ENCODE results near the gene TNIP3. TPM values are rescaled to one million over a fixed set of nuclear protein-coding genes. Genes with fewer than 3 reads are reported as not detected.
"Not testable (repeated sequence)": the region's sequence is repeated elsewhere in the genome, so short reads cannot be mapped to it uniquely, and the experiment has no call there.

The TNIP3 gene
- total RNA-seq, 5 donors from 2014 or later (not counting 1 experiment from before 2014, with no cell fraction given) = 1.2 to 2.0 (median 1.2) TPM

- H3K9me3 ChIP-seq; H3K36me3 Mint-ChIP-seq; H3K27ac Mint-ChIP-seq; H3K4me3 ChIP-seq (ENCODE audit: control insufficient read depth in 1 of 2, extremely low read depth in 1 of 2, low read length in 1 of 2); DNase-seq; H3K27ac ChIP-seq (ENCODE audit: low read length); H3K9me3 Mint-ChIP-seq; H3K27me3 ChIP-seq (replicated peaks in 1 of 2; ENCODE audit: control insufficient read depth in 2 of 2, extremely low read depth in 1 of 2, insufficient read depth in 2 of 2, low read length in 1 of 2); POLR2A ChIA-PET; H3K27me3 Mint-ChIP-seq; H3K36me3 ChIP-seq (ENCODE audit: control insufficient read depth in 2 of 2, extremely low read depth in 1 of 2, insufficient read depth in 1 of 2, low read length in 1 of 2); H3K4me3 Mint-ChIP-seq; CTCF ChIA-PET; ATAC-seq (replicated peaks in 1 of 4): not testable (repeated sequence)
- peaks cover 3 to 25% of the 10 kb centered on the region in 2 experiments for H3K4me1 ChIP-seq (ENCODE audit: control insufficient read depth in 1 of 2, extremely low read depth in 1 of 2, insufficient read depth in 2 of 2, low read length in 2 of 2)
- H3K4me1 Mint-ChIP-seq = peaks cover 43 to 54% (median 47%) of the 10 kb centered on the region in 3 donors
- WGBS (ENCODE audit: insufficient coverage) = no CpG with 5 or more reads among the region's 3 CpGs
Observed at GRCh38 chr4:121171477-121171876, 7.4 kb upstream of the TNIP3 start.

GRCh38 chr4:121168446-121169281 lies 4.5 kb upstream of the TNIP3 start:
- Histone ChIP-seq H3K27me3 (replicated peaks in 1 of 2; ENCODE audit: control insufficient read depth in 2 of 2, extremely low read depth in 1 of 2, insufficient read depth in 2 of 2, low read length in 1 of 2) (no peaks in the 10 kb centered on the region), H3K27ac (ENCODE audit: low read length) (no peak overlapping the region), H3K36me3 (ENCODE audit: control insufficient read depth in 2 of 2, extremely low read depth in 1 of 2, insufficient read depth in 1 of 2, low read length in 1 of 2) (no peaks in the 10 kb centered on the region), H3K4me1 (ENCODE audit: control insufficient read depth in 1 of 2, extremely low read depth in 1 of 2, insufficient read depth in 2 of 2, low read length in 2 of 2) (peaks cover 8 to 37% of the 10 kb centered on the region in 2 experiments), H3K4me3 (ENCODE audit: control insufficient read depth in 1 of 2, extremely low read depth in 1 of 2, low read length in 1 of 2) (no peak overlapping the region), H3K9me3 (no peaks in the 10 kb centered on the region)
- Mint-ChIP-seq H3K36me3 (no peaks in the 10 kb centered on the region), H3K9me3 (no peaks in the 10 kb centered on the region), H3K27me3 (no peaks in the 10 kb centered on the region), H3K4me1 (peaks cover 43 to 59% (median 51%) of the 10 kb centered on the region in 3 donors), H3K4me3 (no peak overlapping the region), H3K27ac (peak overlapping the region in 1 of 2 donors; percentile 5)
- ChIA-PET CTCF (no interaction called here), POLR2A (no interaction called here)
- ATAC-seq (replicated peaks in 1 of 4) (no peak), DNase-seq (no peak)
- no CpG with 5 or more reads among the region's 6 CpGs for WGBS (ENCODE audit: insufficient coverage)

- no peak for ATAC-seq (replicated peaks in 1 of 4)
- CTCF ChIA-PET = interaction anchor here (1.4 to 1.7 kb wide), 2 partner anchors 11 to 84 kb away, joined by 3 read pairs; no protein-coding TSS in a partner anchor
- peaks cover 37 to 52% (median 43%) of the 10 kb centered on the region in 3 donors for H3K4me1 Mint-ChIP-seq
Observed at GRCh38 chr4:121166976-121167375, 2.9 kb upstream of the TNIP3 start.

GRCh38 chr4:121165206-121165605 lies 1.1 kb upstream of the TNIP3 start:
- DNase-seq = no peak
- H3K36me3 ChIP-seq (ENCODE audit: control insufficient read depth in 2 of 2, extremely low read depth in 1 of 2, insufficient read depth in 1 of 2, low read length in 1 of 2) = no peaks in the 10 kb centered on the region
- peak overlapping the region in 2 of 3 donors; percentile 1 to 63 for H3K4me3 Mint-ChIP-seq
- H3K4me1 ChIP-seq (ENCODE audit: control insufficient read depth in 1 of 2, extremely low read depth in 1 of 2, insufficient read depth in 2 of 2, low read length in 2 of 2) = peaks cover 8 to 31% of the 10 kb centered on the region in 2 experiments
- ChIA-PET CTCF (interaction anchor here in 1 of 2 donors (1.0 kb wide), 1 partner anchor 11 kb away, joined by 4 read pairs; no protein-coding TSS in a partner anchor), POLR2A (interaction anchor here in 1 of 2 donors (0.6 kb wide), 1 partner anchor 811 kb away, joined by 3 read pairs; no protein-coding TSS in a partner anchor)
- H3K27me3 ChIP-seq (replicated peaks in 1 of 2; ENCODE audit: control insufficient read depth in 2 of 2, extremely low read depth in 1 of 2, insufficient read depth in 2 of 2, low read length in 1 of 2) = no peaks in the 10 kb centered on the region
- ATAC-seq (replicated peaks in 1 of 4) = peak in 2 of 4 experiments; percentile 29 to 72
- peak overlapping the region; percentile 27 for H3K27ac ChIP-seq (ENCODE audit: low read length)
- no peaks in the 10 kb centered on the region for H3K9me3 ChIP-seq
- H3K36me3 Mint-ChIP-seq = no peaks in the 10 kb centered on the region
- 79% methylated on average over 3 of the region's 4 CpGs for WGBS (ENCODE audit: insufficient coverage)
- no peaks in the 10 kb centered on the region for H3K27me3 Mint-ChIP-seq
- peaks cover 36 to 45% (median 38%) of the 10 kb centered on the region in 3 donors for H3K4me1 Mint-ChIP-seq
- H3K27ac Mint-ChIP-seq = peak overlapping the region; percentile 85 to 89
- no peaks in the 10 kb centered on the region for H3K9me3 Mint-ChIP-seq
- no peak overlapping the region for H3K4me3 ChIP-seq (ENCODE audit: control insufficient read depth in 1 of 2, extremely low read depth in 1 of 2, low read length in 1 of 2)

More at GRCh38 chr4:121166976-121167375, 2.9 kb upstream of the TNIP3 start:
- Histone ChIP-seq H3K9me3 (no peaks in the 10 kb centered on the region), H3K4me3 (ENCODE audit: control insufficient read depth in 1 of 2, extremely low read depth in 1 of 2, low read length in 1 of 2) (no peak overlapping the region), H3K36me3 (ENCODE audit: control insufficient read depth in 2 of 2, extremely low read depth in 1 of 2, insufficient read depth in 1 of 2, low read length in 1 of 2) (no peaks in the 10 kb centered on the region), H3K27me3 (replicated peaks in 1 of 2; ENCODE audit: control insufficient read depth in 2 of 2, extremely low read depth in 1 of 2, insufficient read depth in 2 of 2, low read length in 1 of 2) (no peaks in the 10 kb centered on the region), H3K27ac (ENCODE audit: low read length) (no peak overlapping the region), H3K4me1 (ENCODE audit: control insufficient read depth in 1 of 2, extremely low read depth in 1 of 2, insufficient read depth in 2 of 2, low read length in 2 of 2) (peaks cover 8 to 31% of the 10 kb centered on the region in 2 experiments)
- Mint-ChIP-seq H3K27ac (peak overlapping the region; percentile 2 to 6), H3K9me3 (no peaks in the 10 kb centered on the region), H3K27me3 (no peaks in the 10 kb centered on the region), H3K4me3 (no peak overlapping the region), H3K36me3 (no peaks in the 10 kb centered on the region)
- POLR2A ChIA-PET = interaction anchor here in 1 of 2 donors (0.7 kb wide), 1 partner anchor 77 kb away, joined by 3 read pairs; no protein-coding TSS in a partner anchor
- DNase-seq = no peak

GRCh38 chr4:121156822-121157769 lies 7.0 kb downstream of the TNIP3 start:
- WGBS (ENCODE audit: insufficient coverage) = 17% methylated on average over 21 of the region's 32 CpGs
- peaks cover 48 to 62% (median 54%) of the 10 kb centered on the region in 3 donors for H3K4me1 Mint-ChIP-seq
- CTCF ChIA-PET = interaction anchor here (0.6 to 2.2 kb wide), 4 partner anchors 33 to 88 kb away, joined by 4 to 13 read pairs (median 6); no protein-coding TSS in a partner anchor

More at GRCh38 chr4:121156822-121157769, 7.0 kb downstream of the TNIP3 start:
- H3K9me3 ChIP-seq = no peaks in the 10 kb centered on the region
- peak overlapping the region; percentile 73 for H3K27ac ChIP-seq (ENCODE audit: low read length)
- DNase-seq (peak in 21 of 35 experiments; percentile 5 to 51 (median 23)), ATAC-seq (replicated peaks in 1 of 4) (peak; percentile 11 to 58 (median 38))
- no peaks in the 10 kb centered on the region for H3K27me3 ChIP-seq (replicated peaks in 1 of 2; ENCODE audit: control insufficient read depth in 2 of 2, extremely low read depth in 1 of 2, insufficient read depth in 2 of 2, low read length in 1 of 2)
- Mint-ChIP-seq H3K27ac (peak overlapping the region; percentile 83 to 93), H3K4me3 (peak overlapping the region; percentile 88 to 97 (median 88)), H3K36me3 (no peaks in the 10 kb centered on the region), H3K27me3 (no peaks in the 10 kb centered on the region), H3K9me3 (no peaks in the 10 kb centered on the region)
- H3K4me1 ChIP-seq (ENCODE audit: control insufficient read depth in 1 of 2, extremely low read depth in 1 of 2, insufficient read depth in 2 of 2, low read length in 2 of 2) = peaks cover 32 to 50% of the 10 kb centered on the region in 2 experiments
- H3K36me3 ChIP-seq (ENCODE audit: control insufficient read depth in 2 of 2, extremely low read depth in 1 of 2, insufficient read depth in 1 of 2, low read length in 1 of 2) = no peaks in the 10 kb centered on the region
- POLR2A ChIA-PET = interaction anchor here in 1 of 2 donors (1.1 kb wide), 1 partner anchor 27 kb away, joined by 5 read pairs; no protein-coding TSS in a partner anchor
- peak overlapping the region; percentile 61 to 88 for H3K4me3 ChIP-seq (ENCODE audit: control insufficient read depth in 1 of 2, extremely low read depth in 1 of 2, low read length in 1 of 2)

Measured in T-cell (primary cell).